ENCODE results near the gene CTRB2.

- TF ChIP-seq MAX (IDR thresholded peaks at IDR 0.05) (no peak), CTCF (IDR thresholded peaks at IDR 0.05; ENCODE audit: low read depth, low read length, missing input control) (no peak), REST (IDR thresholded peaks at IDR 0.05) (no peak), NR2F2 (IDR thresholded peaks at IDR 0.05) (no peak), JUND (IDR thresholded peaks at IDR 0.05) (no peak), SP1 (IDR thresholded peaks at IDR 0.05) (no peak), YY1 (IDR thresholded peaks at IDR 0.05) (no peak), TAF1 (conservative IDR thresholded peaks at IDR 0.05) (no peak)
Observed at GRCh38 chr16:75219838-75220237, 12.9 kb upstream of the CTRB2 start.

All from liver (tissue), 3 donors.